Right lobe of liver (tissue), 6 donors: ENCODE results near the gene HNRNPM. TPM values are rescaled to one million over a fixed set of nuclear protein-coding genes. Genes with fewer than 3 reads are reported as not detected.
A peak's percentile ranks its signal among the peaks of the same experiment; 100 is the strongest.

Source experiments
- ATAC-seq, 4 donors: fragments of 200-7000 bp; cut with Tn5 transposase; one replicate each; pipeline ENCODE4 v1.9.1; 2020; ENCODE audit warnings: mild to moderate bottlenecking in 4 of 4, moderate library complexity in 4 of 4
- DNase-seq, 3 donors: peaks; one replicate each; pipeline ENCODE4 v3.0.0-alpha.2; 2020
- H3K27ac ChIP-seq, 3 donors: fragments of 200-600 bp; one replicate each; pipeline ENCODE4 v1.8.0; 2022
- H3K27me3 ChIP-seq, 2 donors: fragments of 200-600 bp; one replicate each; pipeline ENCODE4 v1.8.0; 2022
- H3K36me3 ChIP-seq, 4 donors: fragments of 200-600 bp; sonication (generic) in 1 of 4; one replicate each; pipeline versions ENCODE4 v1.5.1 to v1.8.0; 2017 to 2022; ENCODE audit warnings: control low read depth in 1 of 4
- H3K4me1 ChIP-seq, 4 donors: fragments of 200-600 bp; sonication (generic) in 1 of 4; one replicate each; pipeline versions ENCODE4 v1.5.1 to v1.8.0; 2017 to 2022; ENCODE audit warnings: control low read depth in 1 of 4
- H3K4me3 ChIP-seq, 3 donors: fragments of 200-600 bp; one replicate each; pipeline ENCODE4 v1.8.0; 2022
- H3K9me3 ChIP-seq, 4 donors: fragments of 200-600 bp; sonication (generic) in 1 of 4; one replicate each; pipeline versions ENCODE4 v1.5.1 to v1.8.0; 2017 to 2022; ENCODE audit warnings: control low read depth in 1 of 4
- CTCF ChIP-seq, 4 donors: fragments of 200-600 bp in 3 of 4; fragments of 450-650 bp in 1 of 4; IDR thresholded peaks; one replicate each; pipeline versions ENCODE4 v1.5.1 to v1.8.0; 2016 to 2022; ENCODE audit warnings: antibody characterized with exemption in 4 of 4, mild to moderate bottlenecking in 2 of 4
- POLR2A ChIP-seq: fragments of 450-650 bp; IDR thresholded peaks from one replicate; pipeline ENCODE4 v1.6.1; 2017; ENCODE audit warnings: antibody characterized with exemption, mild to moderate bottlenecking
- WGBS: methylation state at CpG from one replicate; pipeline ENCODE4 v1.1.6; 2018; ENCODE audit warnings: low coverage, low lambda C conversion rate; ENCODE audit not compliant: insufficient coverage; ENCODE audit errors: missing lambda C conversion rate; 5-methylcytosine and 5-hydroxymethylcytosine counted together
- intact Hi-C, 2 donors: fragments of 100-400 bp; cut with DNase I; formaldehyde crosslinking; loops; one replicate each; pipeline versions ENCODE4 v1.11.2 to v1.14.1; 2022
- total RNA-seq, 6 experiments: library from RNA; depleted of rRNA in 2 of 6; stranded (reverse); fragments of >200 nt in 2 of 6; fragmentation: NEBNext Ultra II Directional in 3 of 6; extraction: Animal tissue kit (Norgen Biotek cat#: 25700) in 3 of 6; gene quantifications; one replicate each; pipeline versions ENCODE4 v1.1.0 to v1.2.4, GENCODE V29; 2016 to 2023
- donor health status: DM: no; HTN: yes; CAD: no.
- donor health status: DM: no; HTN: no; CAD: no.
- donor health status: DM: no; HTN: no; CAD: no.
- donor health status: DM: no; HTN: yes; CAD: no.
- donor health status: DM: no; HTN: yes; CAD: no.

The HNRNPM gene
- total RNA-seq, 6 experiments from 2014 or later, result 31.8 to 82.5 (median 58.6) TPM

GRCh38 chr19:8499048-8499833 lies 54.5 kb downstream of the HNRNPM start:
- no peaks in the 10 kb centered on the region for H3K9me3 ChIP-seq
- H3K36me3 ChIP-seq, result no peaks in the 10 kb centered on the region
- intact Hi-C loops, result no loop called here
- TF ChIP-seq CTCF (IDR thresholded peaks at IDR 0.05), result no peak
- TF ChIP-seq POLR2A, result no peak
- no peak for ATAC-seq
- no peak overlapping the region for H3K27ac ChIP-seq
- no peaks in the 10 kb centered on the region for H3K4me1 ChIP-seq
- H3K27me3 ChIP-seq, result no peaks in the 10 kb centered on the region
- WGBS, result 82% methylated on average over 4 of the region's 41 CpGs
- no peak overlapping the region for H3K4me3 ChIP-seq
- no peak for DNase-seq

GRCh38 chr19:8500158-8500557 lies 55.4 kb downstream of the HNRNPM start:
- Histone ChIP-seq H3K9me3 (no peaks in the 10 kb centered on the region), H3K4me1 (no peaks in the 10 kb centered on the region), H3K36me3 (no peaks in the 10 kb centered on the region), H3K4me3 (no peak overlapping the region), H3K27me3 (no peaks in the 10 kb centered on the region), H3K27ac (no peak overlapping the region)
- ATAC-seq (peak; percentile 3 to 29 (median 17)), DNase-seq (no peak)
- intact Hi-C loops, result loop anchor here in 1 of 2 donors (10.0 kb wide), 1 partner anchor 95 kb away; no protein-coding TSS in a partner anchor
- TF ChIP-seq CTCF (IDR thresholded peaks at IDR 0.05) (no peak), POLR2A (no peak)
- 39% methylated on average over 6 of the region's 7 CpGs for WGBS

GRCh38 chr19:8501516-8501915 lies 56.7 kb downstream of the HNRNPM start:
- Histone ChIP-seq H3K27ac (no peak overlapping the region), H3K27me3 (no peaks in the 10 kb centered on the region), H3K36me3 (no peaks in the 10 kb centered on the region), H3K4me1 (peaks cover 0 to 4% (median 0%) of the 10 kb centered on the region in 4 donors), H3K9me3 (no peaks in the 10 kb centered on the region), H3K4me3 (no peak overlapping the region)
- intact Hi-C loops, result loop anchor here in 1 of 2 donors (10.0 kb wide), 1 partner anchor 97 kb away; no protein-coding TSS in a partner anchor
- no peak for ATAC-seq
- no peak for TF ChIP-seq POLR2A
- TF ChIP-seq CTCF (IDR thresholded peaks at IDR 0.05), result no peak
- no peak for DNase-seq
- WGBS, result 93% methylated on average over 2 of the region's 6 CpGs

- Histone ChIP-seq H3K27me3 (no peaks in the 10 kb centered on the region), H3K9me3 (no peaks in the 10 kb centered on the region), H3K4me3 (no peak overlapping the region), H3K4me1 (peaks cover 0 to 6% (median 0%) of the 10 kb centered on the region in 4 donors), H3K27ac (no peak overlapping the region), H3K36me3 (no peaks in the 10 kb centered on the region)
- no CpG with 5 or more reads among the region's 14 CpGs for WGBS
- intact Hi-C loops, result loop anchor here in 1 of 2 donors (10.0 kb wide), 1 partner anchor 97 kb away; no protein-coding TSS in a partner anchor
- ATAC-seq, result no peak
- TF ChIP-seq CTCF (IDR thresholded peaks at IDR 0.05) (no peak), POLR2A (no peak)
- DNase-seq, result no peak
These were observed 57.2 kb downstream of the HNRNPM start for GRCh38 chr19:8501981-8502380.
